ENCODE measurements around the gene PDE4B. TPM values are rescaled to one million over a fixed set of nuclear protein-coding genes. Genes with fewer than 3 reads are reported as not detected.
A peak's percentile ranks its signal among the peaks of the same experiment; 100 is the strongest.

PDE4B gene
- total RNA-seq, 1 donor from 2014 or later = 7.6 TPM

DNA sequence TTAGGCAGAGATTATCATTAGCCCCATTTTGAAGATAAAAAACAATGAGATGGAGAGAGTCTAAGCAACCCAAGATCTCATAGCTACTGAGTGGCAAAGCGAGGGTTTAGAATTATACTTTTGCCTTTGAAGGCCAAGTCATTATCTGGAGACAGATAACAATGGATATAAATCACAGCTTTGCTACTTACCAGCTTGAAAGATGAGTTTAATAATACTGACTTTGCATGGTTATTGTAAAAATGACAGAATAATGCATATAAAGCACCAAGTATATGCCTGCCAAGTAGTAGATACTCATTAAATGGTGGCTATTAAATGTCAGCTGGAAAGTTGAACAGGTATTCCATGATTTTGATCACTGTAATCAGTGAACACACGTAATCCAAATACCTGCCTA is 499.6 kb downstream of the PDE4B start:
- Histone ChIP-seq H3K27ac (ENCODE audit: low read depth, low read length) (no peak overlapping the region), H3K4me2 (ENCODE audit: low read length) (no peak overlapping the region), H3K4me3 (ENCODE audit: insufficient read depth, low read depth, low read length) (no peak overlapping the region), H2AFZ (ENCODE audit: low read depth, low read length) (no peak overlapping the region), H3K27me3 (ENCODE audit: insufficient read depth, low read length) (no peaks in the 10 kb centered on the region), H4K20me1 (ENCODE audit: insufficient read depth, low read length) (no peaks in the 10 kb centered on the region), H3K79me2 (ENCODE audit: insufficient read depth, low read length) (no peaks in the 10 kb centered on the region), H3K9ac (ENCODE audit: low read length) (no peak overlapping the region), H3K9me3 (ENCODE audit: insufficient read depth, low read depth, low read length) (no peaks in the 10 kb centered on the region), H3K36me3 (ENCODE audit: insufficient read depth, low read length) (no peaks in the 10 kb centered on the region), H3K4me1 (ENCODE audit: insufficient read depth, low read length) (peaks cover 8% of the 10 kb centered on the region)
- Mint-ChIP-seq H3K27ac (ENCODE audit: unreplicated experiment) (no peak overlapping the region), H3K4me3 (ENCODE audit: unreplicated experiment) (no peak overlapping the region), H3K4me1 (ENCODE audit: low read depth, unreplicated experiment) (peaks cover 6% of the 10 kb centered on the region), H3K27me3 (ENCODE audit: low read depth, unreplicated experiment) (no peaks in the 10 kb centered on the region), H3K9me3 (ENCODE audit: unreplicated experiment) (no peaks in the 10 kb centered on the region), H3K36me3 (ENCODE audit: low read depth, unreplicated experiment) (no peaks in the 10 kb centered on the region)
- DNase-seq (ENCODE audit: low read depth) (no peak), FAIRE-seq (no peak)
- TF ChIP-seq EZH2 (IDR thresholded peaks at IDR 0.05; ENCODE audit: insufficient read depth, low read length) = no peak

DNA sequence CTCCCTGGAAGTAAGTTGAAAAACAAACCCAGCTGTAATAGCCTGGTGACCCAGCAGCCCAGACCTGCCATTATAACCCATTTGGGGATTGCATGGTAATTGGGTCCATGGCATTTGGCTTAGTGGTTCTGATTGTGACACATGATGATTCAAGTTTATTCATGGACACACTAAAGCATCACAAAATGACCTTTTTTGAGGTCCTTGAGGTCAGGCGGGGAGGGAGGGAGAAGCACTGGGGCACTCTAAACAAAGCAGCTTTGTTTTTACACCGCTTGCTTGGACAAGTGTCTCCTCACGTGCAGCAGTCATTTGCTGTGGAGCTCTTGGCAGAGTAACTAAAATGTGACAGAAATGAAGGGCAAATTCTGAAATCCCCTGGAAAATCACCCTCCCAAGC is 500.2 kb downstream of the PDE4B start:
- Histone ChIP-seq H3K4me2 (ENCODE audit: low read length) (no peak overlapping the region), H3K4me1 (ENCODE audit: insufficient read depth, low read length) (peaks cover 8% of the 10 kb centered on the region), H3K4me3 (ENCODE audit: insufficient read depth, low read depth, low read length) (no peak overlapping the region), H3K27me3 (ENCODE audit: insufficient read depth, low read length) (no peaks in the 10 kb centered on the region), H4K20me1 (ENCODE audit: insufficient read depth, low read length) (no peaks in the 10 kb centered on the region), H3K27ac (ENCODE audit: low read depth, low read length) (no peak overlapping the region), H3K36me3 (ENCODE audit: insufficient read depth, low read length) (no peaks in the 10 kb centered on the region), H2AFZ (ENCODE audit: low read depth, low read length) (no peak overlapping the region), H3K79me2 (ENCODE audit: insufficient read depth, low read length) (no peaks in the 10 kb centered on the region), H3K9ac (ENCODE audit: low read length) (no peak overlapping the region), H3K9me3 (ENCODE audit: insufficient read depth, low read depth, low read length) (no peaks in the 10 kb centered on the region)
- DNase-seq (ENCODE audit: low read depth) (no peak), FAIRE-seq (no peak)
- Mint-ChIP-seq H3K9me3 (ENCODE audit: unreplicated experiment) (no peaks in the 10 kb centered on the region), H3K36me3 (ENCODE audit: low read depth, unreplicated experiment) (no peaks in the 10 kb centered on the region), H3K4me3 (ENCODE audit: unreplicated experiment) (no peak overlapping the region), H3K27ac (ENCODE audit: unreplicated experiment) (no peak overlapping the region), H3K27me3 (ENCODE audit: low read depth, unreplicated experiment) (no peaks in the 10 kb centered on the region), H3K4me1 (ENCODE audit: low read depth, unreplicated experiment) (peaks cover 6% of the 10 kb centered on the region)
- TF ChIP-seq CTCF (IDR thresholded peaks at IDR 0.05; ENCODE audit: insufficient read depth, low read depth, low read length) (no peak), EZH2 (IDR thresholded peaks at IDR 0.05; ENCODE audit: insufficient read depth, low read length) (no peak)

DNA sequence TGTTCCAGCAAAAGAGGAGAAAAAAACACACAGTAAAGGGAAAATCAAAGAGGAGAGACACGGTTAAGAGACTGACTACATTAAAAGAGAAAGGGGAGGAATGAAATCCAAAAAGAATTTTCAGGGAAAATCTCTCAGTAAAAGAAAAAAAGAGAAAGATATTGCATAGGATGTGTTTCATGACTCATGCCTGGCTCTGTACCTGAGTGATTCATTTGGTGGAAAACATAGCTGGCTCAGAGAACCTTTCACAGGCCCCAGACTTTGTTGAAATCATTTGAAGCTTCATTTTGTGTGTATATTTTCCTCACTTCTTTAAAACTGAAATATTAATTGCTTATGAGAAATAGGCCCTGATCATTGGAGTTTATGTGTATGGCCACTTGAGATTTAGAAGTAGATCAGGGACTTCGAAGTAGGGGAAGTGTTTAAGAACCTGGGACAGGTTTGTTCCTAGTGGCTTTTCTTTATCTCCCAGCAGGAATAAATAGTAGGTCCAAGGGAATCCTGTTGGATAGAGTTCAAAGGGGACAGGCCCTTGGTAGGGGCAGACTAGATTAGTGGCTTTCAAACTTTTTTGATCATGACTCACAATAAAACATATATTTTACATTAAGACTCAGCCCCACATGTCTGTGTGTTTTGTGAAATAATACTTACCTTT is 502.1 kb downstream of the PDE4B start:
- Histone ChIP-seq H3K27me3 (ENCODE audit: insufficient read depth, low read length) (no peaks in the 10 kb centered on the region), H3K36me3 (ENCODE audit: insufficient read depth, low read length) (no peaks in the 10 kb centered on the region), H3K4me1 (ENCODE audit: insufficient read depth, low read length) (peaks cover 8% of the 10 kb centered on the region), H3K27ac (ENCODE audit: low read depth, low read length) (peak overlapping the region; percentile 65), H3K9me3 (ENCODE audit: insufficient read depth, low read depth, low read length) (no peaks in the 10 kb centered on the region), H3K4me3 (ENCODE audit: insufficient read depth, low read depth, low read length) (no peak overlapping the region), H2AFZ (ENCODE audit: low read depth, low read length) (no peak overlapping the region), H3K9ac (ENCODE audit: low read length) (no peak overlapping the region), H3K4me2 (ENCODE audit: low read length) (peak overlapping the region; percentile 9), H3K79me2 (ENCODE audit: insufficient read depth, low read length) (no peaks in the 10 kb centered on the region), H4K20me1 (ENCODE audit: insufficient read depth, low read length) (no peaks in the 10 kb centered on the region)
- FAIRE-seq (peak; percentile 5), DNase-seq (ENCODE audit: low read depth) (peak; percentile 68)
- Mint-ChIP-seq H3K9me3 (ENCODE audit: unreplicated experiment) (no peaks in the 10 kb centered on the region), H3K27me3 (ENCODE audit: low read depth, unreplicated experiment) (no peaks in the 10 kb centered on the region), H3K27ac (ENCODE audit: unreplicated experiment) (peak overlapping the region; percentile 76), H3K4me1 (ENCODE audit: low read depth, unreplicated experiment) (peaks cover 8% of the 10 kb centered on the region), H3K36me3 (ENCODE audit: low read depth, unreplicated experiment) (no peaks in the 10 kb centered on the region), H3K4me3 (ENCODE audit: unreplicated experiment) (no peak overlapping the region)
- no peak for TF ChIP-seq EZH2 (IDR thresholded peaks at IDR 0.05; ENCODE audit: insufficient read depth, low read length)
- no peak for TF ChIP-seq CTCF (IDR thresholded peaks at IDR 0.05; ENCODE audit: insufficient read depth, low read depth, low read length)
